HG03135 (cell line): Measurements from ENCODE around the gene KRTAP5-4.
"Not testable (repeated sequence)": the region's sequence is repeated elsewhere in the genome, so short reads cannot be mapped to it uniquely, and the experiment has no call there.

ENCODE experiments used
- ATAC-seq: cut with Tn5 transposase; IDR thresholded peaks from one replicate; pipeline ENCODE4 v1.9.1; 2021; ENCODE audit warnings: mild to moderate bottlenecking, moderate library complexity; ENCODE audit not compliant: unreplicated experiment

The KRTAP5-4 gene

DNA sequence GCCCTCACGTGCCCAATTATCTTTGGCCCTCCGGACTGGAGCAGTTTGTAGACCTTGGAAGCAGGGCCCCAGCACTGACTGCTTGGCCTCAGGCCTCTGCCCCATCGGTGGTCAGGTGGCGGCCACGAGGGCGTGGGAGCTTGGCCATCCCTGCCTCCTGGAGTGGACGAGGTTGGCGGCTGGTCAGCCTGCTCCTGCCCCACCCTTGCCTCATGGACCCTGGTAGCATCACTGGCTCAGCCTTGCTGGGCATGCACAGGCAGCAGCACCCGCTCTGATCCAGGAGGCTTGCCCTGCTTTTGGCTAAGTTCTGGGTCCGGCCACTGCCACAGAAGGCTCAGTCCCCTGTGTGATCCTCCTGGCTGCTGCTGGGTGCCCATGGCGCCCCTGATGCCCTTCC lies 17.8 kb downstream of the KRTAP5-4 start:
- no peak for ATAC-seq

DNA sequence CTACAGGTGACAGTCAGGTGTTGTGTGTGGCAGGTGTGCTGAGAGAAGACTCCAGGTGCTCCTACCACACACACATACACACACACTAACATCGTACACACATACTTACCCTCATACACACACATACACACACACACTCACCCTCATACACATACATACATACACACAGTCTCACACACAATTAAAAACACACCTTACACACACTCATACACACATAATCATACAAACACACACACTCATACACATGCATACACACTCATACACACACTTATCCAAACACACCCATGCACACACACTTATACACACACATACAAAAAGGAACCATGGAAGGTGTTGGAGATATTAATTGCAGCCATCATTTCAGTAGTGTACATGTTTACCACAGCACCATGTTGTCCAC lies 18.3 kb downstream of the KRTAP5-4 start:
- ATAC-seq, result no peak

DNA sequence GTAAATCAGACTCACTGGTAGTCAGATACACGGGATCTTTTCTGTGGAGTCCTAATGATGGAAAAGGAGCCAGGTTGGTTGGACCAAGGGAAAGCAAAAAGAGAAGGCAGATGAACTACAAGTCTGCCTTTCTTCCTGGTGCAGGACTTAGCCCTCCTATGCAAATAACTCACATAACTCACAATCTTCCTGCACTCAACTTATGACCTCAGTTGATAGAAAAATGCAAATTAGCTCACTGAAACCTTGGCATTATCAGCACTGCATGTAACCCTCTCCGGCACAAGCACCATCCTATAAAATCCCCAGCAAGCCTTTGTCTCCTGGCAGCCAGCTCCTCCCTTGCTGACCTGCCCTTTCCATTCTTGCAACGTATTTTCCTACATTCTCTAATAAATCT lies 20.3 kb downstream of the KRTAP5-4 start:
- not testable (repeated sequence) for ATAC-seq

DNA sequence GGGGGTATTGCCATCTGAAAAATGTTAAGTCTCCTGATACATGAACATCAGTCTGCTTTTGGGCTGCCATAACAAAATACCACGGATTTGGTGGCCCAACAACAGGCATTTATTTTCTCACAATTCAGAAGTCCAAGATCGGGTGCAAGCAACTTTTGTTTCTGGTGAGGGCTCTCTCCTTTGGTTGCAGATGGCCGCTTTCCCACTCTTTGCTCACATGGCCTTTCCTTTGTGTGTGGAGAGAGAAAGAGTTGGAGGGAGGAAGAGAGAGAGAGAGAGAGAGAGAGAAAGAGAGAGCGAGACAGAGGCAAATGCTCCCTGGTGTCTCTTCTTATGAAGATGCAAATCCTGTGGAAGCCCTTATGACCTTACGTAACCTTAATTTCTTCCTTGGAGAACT lies 21.3 kb downstream of the KRTAP5-4 start:
- no peak for ATAC-seq

DNA sequence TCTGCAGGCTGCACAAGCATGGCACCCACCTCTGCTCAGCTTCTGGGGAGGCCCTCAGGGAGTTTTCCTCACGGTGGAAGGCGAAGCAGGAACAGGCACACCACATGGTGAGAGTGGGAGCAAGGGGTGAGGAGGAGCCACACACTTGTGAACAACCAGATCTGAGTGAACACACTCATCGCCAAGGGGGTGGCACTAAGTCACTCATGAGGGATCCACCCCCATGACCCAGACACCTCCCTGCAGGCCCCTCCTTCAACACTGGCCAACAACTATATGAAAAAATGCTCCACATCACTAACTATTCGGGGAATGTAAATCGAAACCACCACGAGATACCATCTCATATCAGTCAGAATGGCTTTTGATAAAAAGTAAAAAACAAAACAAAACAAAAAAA lies 23.1 kb downstream of the KRTAP5-4 start:
- no peak for ATAC-seq

DNA sequence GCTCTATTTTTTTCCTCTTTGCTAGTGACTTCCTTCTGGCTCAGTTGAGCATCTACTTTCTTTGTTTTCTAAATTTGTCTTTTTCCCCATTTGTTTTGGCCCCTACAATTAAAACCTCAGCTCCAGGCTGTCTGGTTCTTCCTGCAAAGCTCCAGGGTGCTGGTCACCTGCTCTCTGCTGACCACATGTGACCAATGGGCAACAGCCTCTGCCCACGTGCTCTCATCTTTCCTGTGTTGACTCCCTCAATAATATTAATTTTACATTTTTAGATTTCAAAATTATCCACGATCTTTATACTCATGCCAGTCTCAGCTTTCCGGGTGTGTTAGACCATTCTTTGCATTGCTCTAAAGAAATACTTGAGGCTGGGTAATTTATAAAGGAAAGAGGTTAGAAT lies 23.5 kb downstream of the KRTAP5-4 start:
- not testable (repeated sequence) for ATAC-seq

DNA sequence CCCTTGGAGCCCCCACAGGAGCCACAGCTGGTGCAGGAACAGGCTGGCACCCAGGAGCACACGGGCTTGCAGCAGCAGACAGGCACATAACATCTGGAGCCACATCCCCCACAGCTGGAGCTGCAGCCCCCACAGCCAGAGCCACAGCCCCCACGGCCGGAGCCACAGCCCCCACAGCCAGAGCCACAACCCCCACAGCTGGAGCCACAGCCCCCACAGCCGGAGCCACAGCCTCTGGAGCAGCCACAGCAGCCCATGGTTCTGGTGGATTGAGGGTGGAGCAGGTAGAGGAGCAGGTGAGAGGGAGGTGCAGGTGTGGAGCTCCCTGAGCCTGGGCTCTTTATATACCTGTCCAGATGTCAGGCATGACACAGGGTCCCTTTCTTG lies 24.0 kb downstream of the KRTAP5-4 start, which contains the start of gene KRTAP5-2:
Gene KRTAP5-2 (minus strand): TSS at position 301 of the 387 bp plus-strand sequence. CDS start 44 bp downstream, at position 257.
- no peak for ATAC-seq

DNA sequence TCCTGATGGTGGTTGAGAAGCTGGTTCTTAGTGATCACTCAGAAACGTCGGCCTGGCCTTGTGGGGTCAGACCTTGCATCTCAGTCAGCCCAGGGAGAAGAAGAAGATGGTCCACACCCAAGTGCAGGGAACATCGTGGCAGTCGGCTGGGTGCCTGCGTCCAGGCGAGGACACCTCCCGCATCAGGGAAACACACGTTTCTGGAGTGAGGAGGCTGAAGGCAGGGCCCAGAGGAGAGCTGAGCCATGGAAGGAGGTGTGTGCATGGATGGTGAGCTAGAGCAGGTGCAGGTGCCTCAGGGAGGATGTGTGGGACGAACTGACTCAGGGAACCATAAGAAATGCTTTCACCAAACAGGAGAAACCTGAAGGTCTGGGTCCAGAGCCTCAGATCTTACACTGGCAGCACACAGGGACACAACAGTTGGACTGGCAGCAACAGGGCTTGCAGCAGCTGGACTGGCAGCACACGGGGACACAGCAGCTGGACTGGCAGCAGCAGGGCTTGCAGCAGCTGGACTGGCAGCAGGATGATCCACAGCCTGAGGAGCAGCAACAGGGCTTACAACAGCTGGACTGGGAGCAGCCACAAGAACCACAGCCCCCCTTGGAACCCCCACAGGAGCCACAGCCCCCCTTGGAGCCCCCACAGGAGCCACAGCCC lies 24.5 kb downstream of the KRTAP5-4 start:
- no peak for ATAC-seq

DNA sequence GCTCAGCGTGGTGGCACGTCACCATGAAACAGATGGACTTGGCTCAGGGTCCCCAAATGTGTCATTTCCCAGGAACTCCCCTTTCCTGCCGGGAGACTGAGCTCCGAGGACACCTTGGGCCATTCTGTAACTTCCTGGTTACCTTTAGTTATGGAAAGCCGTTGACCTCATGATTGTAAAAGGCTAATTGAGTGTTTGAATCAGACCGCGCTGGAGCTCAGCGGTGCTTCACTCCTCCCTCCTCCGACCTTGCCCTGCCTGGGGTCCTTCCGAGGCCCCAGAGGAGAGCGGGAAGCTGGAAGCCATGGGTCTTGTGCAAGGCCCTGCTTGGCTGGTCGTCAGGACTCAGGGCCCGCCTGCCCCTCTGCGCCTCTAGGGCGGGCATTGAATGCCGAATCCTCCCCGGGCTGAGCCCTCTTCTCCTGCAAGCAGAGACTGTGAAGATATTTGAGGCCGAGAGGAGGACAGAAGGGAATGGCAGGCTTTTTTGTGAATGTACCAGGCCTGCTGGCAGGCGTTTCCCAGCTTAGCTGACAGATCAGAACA lies 25.3 kb downstream of the KRTAP5-4 start:
- not testable (repeated sequence) for ATAC-seq

DNA sequence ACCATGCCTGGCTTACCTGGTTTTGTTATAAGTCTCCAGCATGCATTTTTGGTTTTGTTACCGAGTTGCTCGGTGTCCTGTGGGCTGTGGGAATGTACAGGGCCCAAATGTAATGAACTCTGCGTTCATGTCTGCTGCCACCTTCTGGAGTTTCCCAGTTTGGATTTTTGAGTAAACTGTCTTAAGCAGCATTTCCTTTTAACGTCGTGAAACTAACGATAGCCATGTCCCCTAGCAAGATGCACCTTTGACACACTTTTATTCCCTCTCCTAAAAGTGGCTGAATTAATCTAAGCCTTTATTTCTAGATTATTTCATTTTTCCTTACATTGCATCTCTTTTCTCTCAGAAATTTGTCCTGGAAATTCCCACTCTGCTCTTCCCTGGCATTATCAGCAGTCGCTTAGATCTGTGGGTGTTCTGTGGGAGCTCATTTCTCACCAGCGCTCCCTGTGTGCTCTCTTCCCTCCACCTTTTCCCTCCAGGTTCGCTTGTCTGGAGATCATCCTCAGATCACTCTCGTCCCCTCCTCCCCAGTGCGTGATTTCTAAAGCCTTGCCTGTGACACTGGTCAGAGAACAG lies 25.9 kb downstream of the KRTAP5-4 start:
- ATAC-seq, result not testable (repeated sequence)

DNA sequence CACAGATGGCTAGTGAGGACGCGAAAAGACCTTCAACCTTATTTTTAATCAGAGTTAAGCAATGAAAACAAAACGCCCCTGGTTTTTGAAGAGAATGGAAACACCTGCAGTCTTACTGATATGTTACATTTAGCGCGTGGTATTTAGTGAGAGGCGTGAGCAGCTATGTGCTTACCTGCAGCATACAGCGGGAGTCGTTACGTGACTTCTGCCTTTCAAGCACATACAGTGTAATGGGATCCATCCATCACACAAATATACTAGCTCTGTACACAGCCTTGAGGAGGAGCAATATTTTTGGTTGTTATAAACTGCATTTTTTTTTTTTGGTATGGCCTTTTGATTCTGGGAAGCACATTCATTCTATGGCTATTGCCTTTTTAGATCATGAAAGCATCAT lies 29.3 kb downstream of the KRTAP5-4 start:
- no peak for ATAC-seq

DNA sequence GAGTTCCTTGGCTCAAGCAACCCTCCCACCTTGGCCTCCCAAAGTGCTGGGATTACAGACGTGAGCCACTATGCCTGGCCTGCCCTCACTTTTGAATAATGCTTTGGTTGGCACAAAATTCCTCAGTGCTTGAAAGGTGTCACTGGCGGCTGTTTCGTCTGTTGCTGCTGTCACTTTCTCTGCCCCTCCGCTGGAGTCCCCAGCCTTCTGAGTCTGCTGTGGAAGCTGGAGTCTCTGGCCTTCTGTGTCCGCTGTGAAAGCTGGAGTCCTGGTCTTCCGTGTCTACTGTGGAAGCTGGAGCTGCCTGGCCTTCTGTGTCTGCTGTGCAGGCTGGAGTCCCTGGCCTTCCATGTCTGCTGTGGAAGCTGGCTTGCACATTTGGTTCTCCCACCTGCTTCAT lies 31.9 kb downstream of the KRTAP5-4 start:
- no peak for ATAC-seq

DNA sequence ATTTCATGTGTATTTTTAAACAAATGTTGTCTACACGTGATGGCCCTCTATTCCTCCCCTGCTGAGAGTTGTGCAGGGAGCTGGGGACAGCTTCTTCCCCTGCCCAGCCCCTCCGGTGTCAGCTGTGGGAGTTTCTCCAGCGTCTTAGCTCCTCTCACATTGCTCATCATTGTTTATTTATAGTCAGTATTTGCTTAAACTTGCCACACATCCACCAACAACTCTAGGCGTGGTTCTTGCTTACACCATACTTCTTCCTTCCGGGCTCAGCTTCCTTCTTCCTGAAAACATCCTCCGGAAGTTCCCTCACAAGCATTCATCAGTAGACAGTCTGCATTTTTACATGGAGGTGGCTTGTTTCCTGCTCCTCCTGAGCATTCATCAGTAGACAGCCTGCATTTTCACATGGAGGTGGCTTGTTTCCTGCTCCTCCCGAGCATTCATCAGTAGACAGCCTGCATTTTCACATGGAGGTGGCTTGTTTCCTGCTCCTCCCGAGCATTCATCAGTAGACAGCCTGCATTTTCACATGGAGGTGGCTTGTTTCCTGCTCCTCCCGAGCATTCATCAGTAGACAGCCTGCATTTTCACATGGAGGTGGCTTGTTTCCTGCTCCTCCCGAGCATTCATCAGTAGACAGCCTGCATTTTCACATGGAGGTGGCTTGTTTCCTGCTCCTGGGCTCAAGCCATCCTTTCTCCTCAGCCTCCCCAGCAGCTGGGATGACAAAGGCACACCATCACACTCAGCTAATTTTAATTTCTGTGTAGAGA lies 32.6 kb downstream of the KRTAP5-4 start:
- ATAC-seq, result not testable (repeated sequence)

DNA sequence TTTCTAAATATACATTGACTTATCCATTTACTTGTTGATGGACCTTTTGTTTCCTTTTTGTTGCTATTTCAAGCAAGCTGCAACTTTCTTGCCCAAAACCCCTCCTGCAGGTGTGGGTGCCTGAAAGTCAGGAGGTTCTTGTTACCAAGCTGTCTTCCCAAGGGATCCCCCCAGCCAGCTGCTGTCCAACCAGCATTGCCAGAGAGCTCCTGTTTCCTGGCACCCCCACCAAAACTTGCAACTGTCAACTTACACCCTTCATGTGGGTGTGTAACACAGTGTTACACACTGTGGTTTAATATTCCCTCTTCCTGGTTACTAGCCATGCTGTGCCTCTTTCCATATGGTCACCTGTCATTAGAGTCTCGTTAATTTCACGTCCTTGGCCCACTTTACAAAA lies 35.2 kb downstream of the KRTAP5-4 start:
- ATAC-seq, result no peak

DNA sequence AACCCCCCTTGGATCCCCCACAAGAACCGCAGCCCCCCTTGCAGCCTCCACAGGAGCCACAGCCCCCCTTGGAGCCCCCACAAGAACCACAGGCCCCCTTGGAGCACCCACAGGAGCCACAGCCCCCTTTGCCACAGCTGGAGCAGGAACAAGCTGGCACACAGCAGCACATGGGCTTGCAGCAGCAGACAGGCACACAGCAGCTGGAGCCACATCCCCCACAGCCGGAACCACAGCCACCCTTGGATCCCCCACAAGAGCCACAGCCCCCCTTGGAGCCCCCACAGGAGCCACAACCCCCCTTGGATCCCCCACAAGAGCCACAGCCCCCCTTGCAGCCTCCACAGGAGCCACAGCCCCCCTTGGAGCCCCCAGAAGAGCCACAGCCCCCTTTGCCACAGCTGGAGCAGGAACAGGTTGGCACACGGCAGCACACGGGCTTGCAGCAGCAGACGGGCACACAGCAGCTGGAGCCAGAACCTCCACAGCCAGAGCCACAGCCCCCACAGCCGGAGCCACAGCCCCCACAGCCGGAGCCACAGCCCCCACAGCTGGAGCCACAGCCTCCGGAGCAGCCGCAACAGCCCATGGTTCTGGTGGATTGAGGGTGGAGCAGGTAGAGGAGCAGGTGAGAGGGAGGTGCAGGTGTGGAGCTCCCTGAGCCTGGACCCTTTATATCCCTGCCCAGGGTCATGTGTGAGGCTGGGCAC lies 37.1 kb downstream of the KRTAP5-4 start, which contains the start of gene KRTAP5-1:
Gene KRTAP5-1 (minus strand): TSS at position 623 of the 710 bp plus-strand sequence. CDS start 34 bp downstream, at position 589.
- not testable (repeated sequence) for ATAC-seq

DNA sequence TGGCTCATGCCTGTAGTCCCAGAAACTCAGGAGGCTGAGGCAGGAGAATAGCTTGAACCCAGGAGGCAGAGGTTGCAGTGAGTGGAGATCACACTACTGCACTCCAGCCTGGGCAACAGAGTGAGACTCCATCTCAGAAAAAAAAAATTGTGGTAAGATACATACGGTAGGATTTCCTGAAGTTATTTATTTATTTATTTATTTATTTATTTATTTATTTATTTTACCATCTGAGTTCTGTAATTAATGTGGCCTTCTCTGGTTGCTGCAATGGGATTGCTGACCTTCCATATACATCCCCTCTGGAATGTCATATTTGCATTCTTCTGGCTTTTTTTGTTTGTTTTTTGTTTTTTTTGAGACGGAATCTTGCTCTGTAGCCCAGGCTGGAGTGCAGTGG lies 39.0 kb downstream of the KRTAP5-4 start:
- not testable (repeated sequence) for ATAC-seq

DNA sequence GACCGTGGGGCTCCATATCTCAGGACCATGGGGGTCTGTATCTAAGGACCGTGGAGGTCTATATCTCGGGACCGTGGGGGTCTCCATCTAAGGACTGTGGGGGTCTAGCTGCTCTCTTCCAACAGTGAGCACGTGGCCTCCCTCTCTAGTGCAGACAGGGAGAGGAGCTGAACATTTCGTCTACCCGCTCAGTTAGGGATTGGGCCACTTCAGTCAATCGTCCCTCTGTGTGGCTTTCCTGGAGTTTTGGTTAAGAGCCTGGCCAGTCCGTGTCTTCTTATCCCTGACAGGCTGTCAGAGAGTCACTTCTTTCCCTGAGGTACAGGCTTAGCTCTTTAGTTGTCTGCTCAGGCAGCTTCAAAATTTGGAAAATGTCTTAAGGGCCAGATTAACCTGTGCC lies 40.0 kb downstream of the KRTAP5-4 start:
- ATAC-seq, result no peak

DNA sequence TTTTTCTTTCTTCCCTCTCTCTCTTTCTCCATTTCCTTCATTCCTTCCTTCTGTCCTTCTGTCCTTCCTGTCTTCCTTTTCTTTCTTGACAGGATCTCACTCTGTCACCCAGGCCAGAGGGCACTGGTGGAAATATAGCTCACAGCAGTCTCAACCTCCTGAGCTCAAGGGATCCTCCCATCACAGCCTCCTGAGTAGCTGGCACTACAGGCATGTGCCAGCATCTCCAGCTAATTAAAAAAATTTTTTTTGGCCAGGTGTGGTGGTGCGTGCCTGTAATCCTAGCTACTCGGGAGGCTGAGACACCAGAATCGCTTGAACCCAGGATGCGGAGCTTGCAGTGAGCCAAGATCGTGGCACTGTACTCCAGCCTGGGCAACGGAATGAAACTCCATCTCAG lies 45.1 kb downstream of the KRTAP5-4 start:
- no peak for ATAC-seq

DNA sequence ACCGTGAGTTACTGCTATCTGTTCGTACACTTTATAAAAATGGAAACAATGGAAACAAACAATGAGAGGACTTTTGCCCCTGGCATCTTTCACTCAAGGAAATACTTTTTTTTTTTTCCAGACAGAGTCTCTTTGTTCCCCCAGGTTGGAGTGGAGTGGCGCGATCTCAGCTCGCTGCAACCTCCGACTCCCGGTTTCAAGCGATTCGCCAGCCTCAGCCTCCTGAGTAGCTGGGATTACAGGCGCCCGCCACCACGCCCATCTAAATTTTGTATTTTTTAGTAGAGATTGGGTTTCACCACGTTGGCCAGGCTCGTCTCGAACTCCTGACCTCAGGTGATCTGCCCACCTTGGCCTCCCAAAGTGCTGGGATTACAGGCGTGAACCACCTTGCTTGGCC lies 46.2 kb downstream of the KRTAP5-4 start:
- not testable (repeated sequence) for ATAC-seq

DNA sequence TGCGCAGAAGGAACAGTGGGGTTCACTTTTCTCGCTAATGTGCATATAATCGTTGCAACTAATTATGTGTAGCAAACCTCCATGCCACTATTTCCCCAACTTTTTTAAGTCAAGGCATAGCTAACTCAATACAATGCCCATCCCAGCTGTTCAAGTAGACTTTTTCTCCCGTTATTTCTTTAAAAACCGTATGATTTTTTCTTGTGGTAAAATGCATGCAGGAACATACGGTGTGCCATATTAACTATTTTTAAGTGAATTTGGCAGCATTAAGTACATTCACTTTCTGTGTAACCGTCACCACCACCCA lies 47.0 kb downstream of the KRTAP5-4 start:
- no peak for ATAC-seq
